Testis (tissue), 2 donors: ENCODE measurements around the gene NCEH1.

Experiments used
- POLR2A ChIP-seq: fragments of 450-650 bp; IDR thresholded peaks from one replicate; pipeline ENCODE4 v1.6.1; 2017; ENCODE audit warnings: antibody characterized with exemption, mild to moderate bottlenecking, moderate library complexity
- TF ChIP-seq, protein P1 (sequence below), 3 experiments: fragments of 450-650 bp in 2 of 3; fragments of 200-600 bp in 1 of 3; sonication (generic) in 1 of 3; IDR thresholded peaks; one replicate each; pipeline ENCODE4 v1.5.1; 2016 to 2019; ENCODE audit warnings: antibody characterized with exemption in 3 of 3, mild to moderate bottlenecking in 2 of 3, moderate library complexity in 1 of 3

DNA sequence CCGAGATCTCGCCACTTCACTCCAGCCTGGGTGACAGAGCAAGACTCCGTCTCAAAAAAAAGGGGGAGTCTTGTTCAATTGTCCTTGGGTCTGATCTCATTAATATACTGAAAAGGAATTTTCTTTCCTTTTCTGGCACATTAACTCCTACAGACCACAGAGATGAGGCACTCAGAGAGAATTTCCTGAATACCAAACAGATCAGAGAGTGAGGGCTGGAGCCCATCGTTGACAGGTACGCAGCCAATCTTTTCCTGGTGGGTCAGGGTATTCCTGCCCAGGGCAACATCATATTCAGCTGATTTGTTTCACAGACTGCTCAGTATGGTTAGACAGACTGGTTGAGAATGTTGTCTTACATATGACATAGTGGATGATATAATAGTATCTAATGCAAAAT, 104.8 kb downstream of the NCEH1 start:
- TF ChIP-seq, protein P1, sequence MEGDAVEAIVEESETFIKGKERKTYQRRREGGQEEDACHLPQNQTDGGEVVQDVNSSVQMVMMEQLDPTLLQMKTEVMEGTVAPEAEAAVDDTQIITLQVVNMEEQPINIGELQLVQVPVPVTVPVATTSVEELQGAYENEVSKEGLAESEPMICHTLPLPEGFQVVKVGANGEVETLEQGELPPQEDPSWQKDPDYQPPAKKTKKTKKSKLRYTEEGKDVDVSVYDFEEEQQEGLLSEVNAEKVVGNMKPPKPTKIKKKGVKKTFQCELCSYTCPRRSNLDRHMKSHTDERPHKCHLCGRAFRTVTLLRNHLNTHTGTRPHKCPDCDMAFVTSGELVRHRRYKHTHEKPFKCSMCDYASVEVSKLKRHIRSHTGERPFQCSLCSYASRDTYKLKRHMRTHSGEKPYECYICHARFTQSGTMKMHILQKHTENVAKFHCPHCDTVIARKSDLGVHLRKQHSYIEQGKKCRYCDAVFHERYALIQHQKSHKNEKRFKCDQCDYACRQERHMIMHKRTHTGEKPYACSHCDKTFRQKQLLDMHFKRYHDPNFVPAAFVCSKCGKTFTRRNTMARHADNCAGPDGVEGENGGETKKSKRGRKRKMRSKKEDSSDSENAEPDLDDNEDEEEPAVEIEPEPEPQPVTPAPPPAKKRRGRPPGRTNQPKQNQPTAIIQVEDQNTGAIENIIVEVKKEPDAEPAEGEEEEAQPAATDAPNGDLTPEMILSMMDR (IDR thresholded peaks at IDR 0.05) = no peak
- no peak for TF ChIP-seq POLR2A
